ENCODE measurements around the gene GFY.
"Not testable (repeated sequence)": the region's sequence is repeated elsewhere in the genome, so short reads cannot be mapped to it uniquely, and the experiment has no call there.

The GFY gene

GRCh38 chr19:49468746-49469447, 43.7 kb downstream of the GFY start:
- FAIRE-seq = no peak
- no peak for DNase-seq (ENCODE audit: low spot score)

- no peak for FAIRE-seq
- DNase-seq (ENCODE audit: low spot score) = no peak
Measured at GRCh38 chr19:49469828-49470614, 44.8 kb downstream of the GFY start.

GRCh38 chr19:49470615-49470978, 45.4 kb downstream of the GFY start:
- FAIRE-seq = no peak

GRCh38 chr19:49472936-49473335, 47.7 kb downstream of the GFY start:
- no peak for FAIRE-seq
- no peak for DNase-seq (ENCODE audit: low spot score)

More at GRCh38 chr19:49470615-49470978, 45.4 kb downstream of the GFY start:
- DNase-seq (ENCODE audit: low spot score) = no peak

GRCh38 chr19:49473501-49473867, 48.3 kb downstream of the GFY start:
- not testable (repeated sequence) for DNase-seq (ENCODE audit: low spot score); FAIRE-seq

- peak; percentile 88 for DNase-seq (ENCODE audit: low spot score)
- no peak for FAIRE-seq
Measured at GRCh38 chr19:49473868-49474541, 48.8 kb downstream of the GFY start, which contains the start of gene FLT3LG. Gene FLT3LG, plus strand, starts transcription at chr19:49474215. Its CDS starts 425 bp downstream, at chr19:49474640.

GRCh38 chr19:49474542-49474924, 49.3 kb downstream of the GFY start:
- no peak for FAIRE-seq
- DNase-seq (ENCODE audit: low spot score) = no peak

- no peak for DNase-seq (ENCODE audit: low spot score)
- no peak for FAIRE-seq
Measured at GRCh38 chr19:49475191-49475917, 50.2 kb downstream of the GFY start.

GRCh38 chr19:49475995-49476880, 51.0 kb downstream of the GFY start:
- DNase-seq (ENCODE audit: low spot score) (peak; percentile 52), FAIRE-seq (no peak)
